GM12878 (cell line): ENCODE measurements around the gene HIGD2B. TPM values are rescaled to one million over a fixed set of nuclear protein-coding genes. Genes with fewer than 3 reads are reported as not detected.

Source experiments
- CREB1 ChIP-seq: IDR thresholded peaks from 2 replicates; pipeline ENCODE4 v1.6.1; 2012; ENCODE audit warnings: low read depth, mild to moderate bottlenecking, inconsistent platforms
- E4F1 ChIP-seq: fragments of 450-650 bp; IDR thresholded peaks from 2 replicates; pipeline ENCODE4 v1.6.1; 2018; ENCODE audit warnings: borderline replicate concordance, mild to moderate bottlenecking; ENCODE audit not compliant: partially characterized antibody
- FOXK2 ChIP-seq: fragments of 450-650 bp; IDR thresholded peaks from 2 replicates; pipeline ENCODE4 v1.6.1; 2017; ENCODE audit warnings: mild to moderate bottlenecking, moderate library complexity
- MTA2 ChIP-seq: fragments of 450-650 bp; IDR thresholded peaks from 2 replicates; pipeline ENCODE4 v1.6.1; 2016; ENCODE audit warnings: low read depth, mild to moderate bottlenecking, moderate library complexity
- MYB ChIP-seq: fragments of 150-350 bp; IDR thresholded peaks from 2 replicates; pipeline ENCODE4 v1.6.1; 2014; ENCODE audit warnings: mild to moderate bottlenecking, low read depth, low read length, borderline replicate concordance
- NFYA ChIP-seq: IDR thresholded peaks from 2 replicates; pipeline ENCODE4 v1.6.1; 2011; ENCODE audit warnings: low read depth, mild to moderate bottlenecking, low read length, improper control_type of control experiment, borderline replicate concordance
- POLR2AphosphoS5 ChIP-seq: IDR thresholded peaks from 2 replicates; pipeline ENCODE4 v1.6.1; 2011; ENCODE audit warnings: mild to moderate bottlenecking, low read length, inconsistent platforms
- POU2F2 ChIP-seq: IDR thresholded peaks from 3 replicates; pipeline ENCODE4 v1.6.1; 2011; ENCODE audit warnings: low read depth, mild to moderate bottlenecking, low read length, borderline replicate concordance
- REST ChIP-seq: IDR thresholded peaks from 2 replicates; pipeline ENCODE4 v1.6.1; 2012; ENCODE audit warnings: mild to moderate bottlenecking, low read depth, low read length
- RUNX3 ChIP-seq: IDR thresholded peaks from 2 replicates; pipeline ENCODE4 v1.6.1; 2012; ENCODE audit warnings: low read length, inconsistent platforms
- SIN3A ChIP-seq: IDR thresholded peaks from 2 replicates; pipeline ENCODE4 v1.6.1; 2012; ENCODE audit warnings: low read depth, low read length, improper control_type of control experiment
- SMC3 ChIP-seq: IDR thresholded peaks from 2 replicates; pipeline ENCODE4 v1.6.1; 2011; ENCODE audit warnings: low read length, improper control_type of control experiment, borderline replicate concordance
- SPI1 ChIP-seq: IDR thresholded peaks from 2 replicates; pipeline ENCODE4 v1.6.1; 2011; ENCODE audit warnings: low read depth, mild to moderate bottlenecking, low read length, moderate library complexity, borderline replicate concordance; ENCODE audit not compliant: insufficient read depth
- STAT1 ChIP-seq: fragments of 450-650 bp; conservative IDR thresholded peaks from 2 replicates; pipeline ENCODE4 v1.6.1; 2014; ENCODE audit warnings: antibody characterized with exemption, mild to moderate bottlenecking
- SUZ12 ChIP-seq: fragments of 200-600 bp; sonication (generic); IDR thresholded peaks from one replicate; pipeline ENCODE4 v1.6.1; 2018; ENCODE audit warnings: antibody characterized with exemption, mild to moderate bottlenecking; ENCODE audit not compliant: unreplicated experiment
- TBL1XR1 ChIP-seq: IDR thresholded peaks from 2 replicates; pipeline ENCODE4 v1.6.1; 2012; ENCODE audit warnings: low read depth, low read length, improper control_type of control experiment
- TCF7 ChIP-seq: IDR thresholded peaks from 2 replicates; pipeline ENCODE4 v1.6.1; 2014; ENCODE audit warnings: antibody characterized with exemption, borderline replicate concordance
- ZBTB11 ChIP-seq: fragments of 450-650 bp; formaldehyde crosslinking; IDR thresholded peaks from 2 replicates; pipeline ENCODE4 v1.5.0; 2022; ENCODE audit warnings: mild to moderate bottlenecking, missing genetic modification characterization
- ZNF207 ChIP-seq: fragments of 450-650 bp; IDR thresholded peaks from 2 replicates; pipeline ENCODE4 v1.6.1; 2014; ENCODE audit warnings: antibody characterized with exemption, mild to moderate bottlenecking, borderline replicate concordance
- ZNF622 ChIP-seq: fragments of 450-650 bp; IDR thresholded peaks from 2 replicates; pipeline ENCODE4 v1.6.1; 2017; ENCODE audit warnings: mild to moderate bottlenecking, inconsistent platforms
- polyA plus RNA-seq, 11 experiments: library from polyadenylated mRNA; depleted of rRNA in 4 of 11; unstranded in 6 of 11; stranded (reverse) in 5 of 11; fragments of >200 nt; fragmentation: Nextera tagmentation in 4 of 11; fragmentation: Illumina TruSeq in 1 of 11; extraction: Ambion mirVana in 4 of 11; extraction: Trizol in 1 of 11; gene quantifications; 1 replicate in 1 of 11; 2 replicates in 10 of 11; pipeline versions ENCODE4 v1.2.1 to v1.2.3, GENCODE V29; 2011 to 2016; ENCODE audit warnings: inconsistent platforms in 2 of 11, missing spikeins in 2 of 11, low read depth in 1 of 11
- total RNA-seq, 4 experiments: library from RNA; depleted of rRNA in 3 of 4; stranded (reverse); fragments of >200 nt in 3 of 4; fragmentation: Illumina TruSeq in 1 of 4; extraction: Trizol in 1 of 4; gene quantifications; 2 replicates each; pipeline versions ENCODE4 v1.2.1 to v1.2.3, GENCODE V29; 2013 to 2021

Gene HIGD2B
- total and polyA plus RNA-seq, 10 of the 15 experiments (the other 5 are each of a cell fraction or from before 2014, with no cell fraction given), result 0.10 to 0.56 TPM; not detected in 8

GRCh38 chr15:72685925-72686794, at the start of gene HIGD2B, which contains the start of gene BBS4 (continued):
- no peak for TF ChIP-seq ZBTB11 (CRISPR knock-in tag)
- no peak for TF ChIP-seq ZNF622
- no peak for TF ChIP-seq TCF7
- peak; percentile 81 for TF ChIP-seq POU2F2
- peak; percentile 89 for TF ChIP-seq E4F1
- TF ChIP-seq TBL1XR1, result no peak
- no peak for TF ChIP-seq STAT1
- TF ChIP-seq SMC3, result no peak
- no peak for TF ChIP-seq REST
- TF ChIP-seq ZNF207, result peak; percentile 29; the same call in 1 of the 2 replicates
- no peak for TF ChIP-seq SUZ12
- TF ChIP-seq RUNX3, result peak; percentile 69
- TF ChIP-seq SIN3A, result peak; percentile 87; the same call in 1 of the 2 replicates
- peak; percentile 65 for TF ChIP-seq CREB1
- TF ChIP-seq NFYA, result no peak
- TF ChIP-seq MYB, result 0 out of 2 replicates have a peak, but pooled peaks have one; percentile 25
- TF ChIP-seq SPI1, result peak; percentile 80; the same call in 1 of the 2 replicates
- peak; percentile 78 for TF ChIP-seq POLR2AphosphoS5
- TF ChIP-seq MTA2, result peak; percentile 32; the same call in 1 of the 2 replicates
- peak; percentile 94 for TF ChIP-seq FOXK2
